ENCODE data around the gene LARGE2.

The LARGE2 gene

DNA sequence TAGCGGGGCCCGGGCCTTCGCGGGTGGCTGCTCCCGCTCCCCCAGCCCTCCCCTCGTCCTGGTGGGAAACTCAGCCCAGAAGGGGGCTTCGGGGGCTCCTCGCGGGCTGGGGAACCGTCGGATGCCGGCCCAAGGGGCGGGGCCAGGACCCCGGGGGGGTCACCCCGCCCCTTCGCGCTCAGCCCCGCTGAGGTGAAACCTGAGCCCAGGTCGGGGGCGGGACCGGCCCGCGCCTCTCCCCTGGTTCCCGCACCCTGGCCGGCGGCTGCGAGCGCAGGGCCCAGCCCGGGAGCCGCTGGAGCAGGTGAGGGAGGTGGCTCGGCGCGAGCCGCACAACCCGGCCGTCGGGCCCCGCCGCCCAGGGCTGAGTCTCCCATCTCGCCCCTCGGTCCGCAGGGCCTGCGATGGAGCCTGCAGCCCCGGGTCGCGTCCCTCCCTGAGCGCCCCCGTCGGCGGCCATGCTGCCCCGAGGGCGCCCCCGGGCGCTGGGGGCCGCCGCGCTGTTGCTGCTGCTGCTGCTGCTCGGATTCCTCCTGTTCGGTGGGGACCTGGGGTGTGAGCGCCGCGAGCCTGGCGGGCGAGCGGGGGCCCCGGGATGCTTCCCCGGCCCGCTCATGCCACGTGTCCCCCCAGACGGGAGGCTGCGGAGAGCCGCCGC is at the start of gene LARGE2:
Gene LARGE2, plus strand, starts transcription at position 232 of the 658 bp plus-strand sequence. Its CDS starts 227 bp downstream, at position 459.
- DNase-seq: no peak

GRCh38 chr11:45876401-45876800 is 46.1 kb upstream of the LARGE2 start:
- DNase-seq: no peak

DNA sequence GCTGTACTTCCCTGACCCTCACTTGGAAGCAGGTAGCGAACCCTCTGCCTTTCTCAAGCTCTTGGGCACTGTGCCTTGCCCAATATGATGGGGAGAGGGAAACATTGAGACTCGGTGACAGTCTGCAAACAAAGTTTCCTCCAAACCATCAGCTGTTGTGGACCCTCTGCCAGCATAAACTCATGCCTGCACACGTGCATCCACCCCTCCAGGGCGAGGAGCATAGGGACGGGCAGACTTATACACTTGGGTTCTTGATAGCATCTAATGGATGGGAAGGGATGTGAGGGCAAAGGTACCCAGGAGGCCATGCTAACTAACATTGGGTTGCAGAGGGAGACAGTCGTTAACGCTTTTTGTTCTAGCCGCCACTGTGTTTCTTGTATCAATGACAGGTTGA is 45.2 kb upstream of the LARGE2 start:
- no peak for DNase-seq

DNA sequence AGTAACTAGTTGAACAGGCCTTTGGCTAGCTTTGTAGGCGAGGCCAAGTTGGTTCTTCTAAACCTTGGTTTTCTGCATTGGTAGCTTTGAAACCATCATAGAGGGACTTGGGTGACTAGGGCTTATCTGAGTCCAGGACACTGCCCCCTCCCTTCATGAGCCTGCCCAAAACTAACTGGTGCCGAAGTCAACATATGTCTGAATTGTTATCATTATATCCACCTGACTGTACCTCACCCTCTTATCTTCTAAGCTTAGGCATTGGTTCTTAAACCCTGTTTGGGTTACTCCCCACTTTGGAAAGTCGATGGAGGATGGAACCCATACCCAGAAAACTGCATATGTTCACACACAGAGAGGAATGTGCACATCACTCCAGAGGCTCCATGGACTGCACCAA is 44.6 kb upstream of the LARGE2 start:
- DNase-seq: no peak

DNA sequence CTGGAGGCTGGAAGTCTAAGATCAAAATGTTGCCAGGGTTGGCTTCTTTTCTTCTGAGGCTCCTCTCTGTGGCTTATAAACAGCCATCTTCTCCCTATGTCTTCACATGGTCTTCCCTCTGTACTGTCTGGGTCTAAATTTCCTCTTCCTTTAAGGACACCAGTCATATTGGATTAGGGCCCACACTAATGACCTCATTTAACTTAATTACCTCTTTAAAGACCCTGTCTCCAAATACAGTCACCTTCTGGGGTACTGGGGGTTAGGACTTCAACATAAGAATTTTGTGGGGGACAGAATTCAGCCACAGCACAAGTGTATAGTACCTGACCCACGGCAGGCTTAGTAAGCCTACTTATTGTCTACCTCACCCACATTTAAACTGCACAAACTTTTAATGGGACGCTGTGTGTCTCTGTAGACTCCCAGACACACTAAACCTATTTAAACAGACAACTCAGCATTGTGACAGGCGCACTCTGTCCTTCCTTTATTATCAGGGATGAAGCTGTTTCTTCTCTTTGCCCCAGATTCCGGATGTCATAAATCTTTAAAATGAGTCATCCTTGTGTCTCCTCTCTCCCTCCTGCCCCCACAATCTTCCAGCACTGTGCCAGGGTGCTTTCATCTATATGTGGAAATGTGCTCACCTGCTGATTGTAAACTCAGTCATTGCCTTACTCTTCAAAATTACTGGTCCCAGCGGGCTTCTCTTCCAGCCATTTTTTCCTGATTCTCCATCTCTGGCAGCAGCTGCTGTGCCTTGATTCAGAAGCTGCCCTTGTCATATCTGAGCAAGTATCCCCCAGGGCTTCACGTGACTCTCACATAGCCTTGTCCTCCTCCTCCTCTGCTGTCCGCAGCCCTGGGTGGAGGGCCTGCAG is 42.4 kb upstream of the LARGE2 start:
- DNase-seq: no peak

GRCh38 chr11:45880772-45881570 is 41.5 kb upstream of the LARGE2 start:
- no peak for DNase-seq

GRCh38 chr11:45881708-45882368 is 40.6 kb upstream of the LARGE2 start:
- DNase-seq: no peak

GRCh38 chr11:45884596-45885185 is 37.8 kb upstream of the LARGE2 start:
- DNase-seq: no peak

- DNase-seq: peak; percentile 54
Observed at GRCh38 chr11:45885274-45885920, 37.1 kb upstream of the LARGE2 start, which contains the start of gene MAPK8IP1. Gene MAPK8IP1, plus strand, starts transcription at chr11:45885651. Its CDS starts 170 bp downstream, at chr11:45885821.

GRCh38 chr11:45885921-45886721 is 36.3 kb upstream of the LARGE2 start:
- DNase-seq: no peak

- no peak for DNase-seq
Observed at GRCh38 chr11:45886816-45887520, 35.5 kb upstream of the LARGE2 start.

DNA sequence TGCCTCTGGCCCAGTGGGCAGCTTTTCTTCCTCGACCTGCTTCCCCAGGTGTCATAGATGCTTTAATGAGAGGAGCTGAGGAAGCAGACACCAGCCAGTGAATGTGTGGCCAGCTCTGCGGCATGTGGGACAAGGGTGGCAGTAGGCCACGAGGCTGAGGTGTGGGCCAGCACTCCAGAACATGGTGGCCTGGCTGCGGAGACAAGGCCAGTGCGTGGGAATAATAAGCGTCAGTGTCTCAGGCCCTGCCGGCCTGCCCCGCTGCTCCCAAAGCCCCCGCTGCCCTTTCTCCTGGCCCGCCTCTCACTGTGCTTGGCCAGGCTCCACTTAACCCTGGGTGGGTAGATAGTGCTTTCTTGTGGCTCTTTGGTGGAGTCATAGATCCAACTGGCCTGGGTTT is 34.9 kb upstream of the LARGE2 start:
- DNase-seq: no peak

DNA sequence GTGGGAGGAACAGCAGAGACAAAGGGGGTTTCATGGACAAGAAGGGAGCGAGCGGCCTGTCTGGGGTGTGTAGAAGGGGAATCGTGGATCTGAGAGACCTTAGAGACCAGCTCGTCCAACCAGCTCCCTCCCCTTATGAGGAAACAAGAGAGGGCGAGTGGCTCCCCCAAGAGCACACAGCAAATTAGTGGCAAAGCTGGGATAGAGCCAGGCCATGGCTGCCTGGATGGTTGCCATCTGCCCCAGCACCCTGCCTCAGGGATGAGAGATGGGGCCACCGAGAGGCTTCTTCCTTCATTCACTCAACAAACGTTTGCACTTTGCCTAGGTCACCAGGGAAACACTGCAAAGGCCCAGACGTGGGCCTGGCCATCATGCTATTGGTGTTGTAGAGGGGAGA is 32.9 kb upstream of the LARGE2 start:
- DNase-seq: no peak

GRCh38 chr11:45889966-45890365 is 32.5 kb upstream of the LARGE2 start:
- no peak for DNase-seq

- DNase-seq: no peak
Observed at GRCh38 chr11:45890886-45891550, 31.4 kb upstream of the LARGE2 start.

DNA sequence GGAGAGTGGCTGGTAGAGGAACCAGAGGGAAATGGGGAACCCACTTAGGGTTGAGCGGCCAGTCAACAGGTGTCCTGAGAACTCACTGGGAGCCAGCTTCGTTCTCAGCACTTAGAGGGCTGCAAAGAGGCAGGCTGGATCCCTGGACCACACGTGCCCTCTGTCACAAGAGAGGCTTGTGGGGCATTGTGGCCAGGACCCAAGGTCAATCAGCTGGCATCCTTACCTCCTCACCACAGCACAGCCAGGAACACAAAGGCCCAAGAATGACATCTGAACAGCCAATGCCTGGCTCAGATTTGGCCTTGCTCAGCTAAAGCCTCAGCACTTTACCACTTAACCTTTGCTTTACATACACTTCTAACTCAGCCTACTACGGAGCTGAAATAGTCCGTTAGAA is 29.6 kb upstream of the LARGE2 start:
- DNase-seq: no peak

GRCh38 chr11:45894555-45895247 is 27.8 kb upstream of the LARGE2 start:
- DNase-seq: no peak

DNA sequence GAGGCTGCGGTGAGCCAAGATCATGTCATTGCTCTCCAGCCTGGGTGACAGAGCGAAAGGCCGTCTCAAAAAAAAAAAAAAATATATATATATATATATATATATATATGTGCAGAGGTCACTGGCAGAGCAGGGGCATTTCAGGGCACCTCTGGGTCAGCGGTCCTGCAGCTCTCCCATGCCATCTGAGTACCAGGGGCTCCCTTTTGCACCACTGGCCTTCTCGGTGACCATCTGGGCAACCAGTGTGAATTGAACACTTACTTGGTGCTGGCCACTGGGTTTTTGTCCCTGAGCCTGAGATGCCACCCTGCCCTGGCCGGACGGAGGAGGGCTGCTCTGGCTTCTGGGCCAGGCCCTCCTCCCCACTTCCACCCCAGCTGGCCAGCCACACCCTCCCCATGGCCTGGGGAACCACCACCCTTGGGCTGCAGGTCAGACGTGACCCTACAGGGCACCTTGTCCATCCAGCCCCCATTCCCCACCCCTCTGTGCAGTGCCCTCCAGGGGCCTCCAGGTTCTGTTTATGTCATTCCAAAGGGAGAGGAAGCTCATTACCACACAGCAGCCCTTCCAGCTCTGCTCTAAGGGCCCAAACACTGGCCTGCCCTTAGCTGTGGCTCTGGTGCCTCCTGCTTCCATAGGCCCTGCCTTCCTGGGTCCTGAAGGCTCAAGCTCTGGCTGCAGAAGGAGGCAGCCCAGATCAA is 26.8 kb upstream of the LARGE2 start:
- no peak for DNase-seq
